ENCODE results near the gene LCN2. TPM values are rescaled to one million over a fixed set of nuclear protein-coding genes. Genes with fewer than 3 reads are reported as not detected.
A peak's percentile ranks its signal among the peaks of the same experiment; 100 is the strongest.

Gene LCN2
- total and polyA plus RNA-seq, 9 of the 15 experiments (the other 6 are each of a cell fraction or from before 2014, with no cell fraction given), result 0.10 to 1.2 (median 0.44) TPM; not detected in 1

GRCh38 chr9:128191406-128192046 lies 42.3 kb downstream of the LCN2 start, which contains the start of gene CIZ1 (continued):
- TF ChIP-seq MEF2A (IDR thresholded peaks at IDR 0.05; ENCODE audit: control insufficient read depth, low read depth, low read length) (0 out of 2 replicates have a peak, but pooled peaks have one; percentile 26), GTF2E2 (tag; IDR thresholded peaks at IDR 0.05) (peak; percentile 99), SMAD3 (CRISPR knock-in tag; conservative IDR thresholded peaks at IDR 0.05) (peak; percentile 74), TRIM24 (IDR thresholded peaks at IDR 0.05) (no peak), OTX1 (CRISPR knock-in tag; IDR thresholded peaks at IDR 0.05) (peak; percentile 16; the same call in 1 of the 2 replicates), NCOA1 (IDR thresholded peaks at IDR 0.05; ENCODE audit: low read depth) (no peak), ZNF717 (CRISPR knock-in tag; IDR thresholded peaks at IDR 0.05) (no peak), U2AF2 (optimal IDR thresholded peaks at IDR 0.05; ENCODE audit: low read depth, low read length) (no peak), ZNF79 (CRISPR knock-in tag; IDR thresholded peaks at IDR 0.05; ENCODE audit: low read depth) (no peak), ZBTB7A (IDR thresholded peaks at IDR 0.05; ENCODE audit: borderline replicate concordance, control insufficient read depth, low read depth, low read length) (peak; percentile 98), CREM (IDR thresholded peaks at IDR 0.05; ENCODE audit: low read depth) (no peak), U2AF1 (optimal IDR thresholded peaks at IDR 0.05; ENCODE audit: low read depth, low read length) (peak; percentile 99), ZFP36 (IDR thresholded peaks at IDR 0.05; ENCODE audit: low read depth, low read length, partially characterized antibody) (peak; percentile 9), KLF6 (CRISPR knock-in tag; IDR thresholded peaks at IDR 0.05; ENCODE audit: borderline replicate concordance) (peak; percentile 66; the same call in 1 of the 2 replicates), FOS (IDR thresholded peaks at IDR 0.05; ENCODE audit: extremely low read depth, insufficient read length) (no peak), CTBP1 (IDR thresholded peaks at IDR 0.05; ENCODE audit: borderline replicate concordance) (no peak), NONO (IDR thresholded peaks at IDR 0.05; ENCODE audit: low read depth in 2 of 2, low read length in 1 of 2) (peak in 1 of 2 experiments; percentile 97; a peak in 2 of 4 replicates), XRCC5 (IDR thresholded peaks at IDR 0.05; ENCODE audit: low read depth, low read length) (no peak)
- TF ChIP-seq, protein P1, sequence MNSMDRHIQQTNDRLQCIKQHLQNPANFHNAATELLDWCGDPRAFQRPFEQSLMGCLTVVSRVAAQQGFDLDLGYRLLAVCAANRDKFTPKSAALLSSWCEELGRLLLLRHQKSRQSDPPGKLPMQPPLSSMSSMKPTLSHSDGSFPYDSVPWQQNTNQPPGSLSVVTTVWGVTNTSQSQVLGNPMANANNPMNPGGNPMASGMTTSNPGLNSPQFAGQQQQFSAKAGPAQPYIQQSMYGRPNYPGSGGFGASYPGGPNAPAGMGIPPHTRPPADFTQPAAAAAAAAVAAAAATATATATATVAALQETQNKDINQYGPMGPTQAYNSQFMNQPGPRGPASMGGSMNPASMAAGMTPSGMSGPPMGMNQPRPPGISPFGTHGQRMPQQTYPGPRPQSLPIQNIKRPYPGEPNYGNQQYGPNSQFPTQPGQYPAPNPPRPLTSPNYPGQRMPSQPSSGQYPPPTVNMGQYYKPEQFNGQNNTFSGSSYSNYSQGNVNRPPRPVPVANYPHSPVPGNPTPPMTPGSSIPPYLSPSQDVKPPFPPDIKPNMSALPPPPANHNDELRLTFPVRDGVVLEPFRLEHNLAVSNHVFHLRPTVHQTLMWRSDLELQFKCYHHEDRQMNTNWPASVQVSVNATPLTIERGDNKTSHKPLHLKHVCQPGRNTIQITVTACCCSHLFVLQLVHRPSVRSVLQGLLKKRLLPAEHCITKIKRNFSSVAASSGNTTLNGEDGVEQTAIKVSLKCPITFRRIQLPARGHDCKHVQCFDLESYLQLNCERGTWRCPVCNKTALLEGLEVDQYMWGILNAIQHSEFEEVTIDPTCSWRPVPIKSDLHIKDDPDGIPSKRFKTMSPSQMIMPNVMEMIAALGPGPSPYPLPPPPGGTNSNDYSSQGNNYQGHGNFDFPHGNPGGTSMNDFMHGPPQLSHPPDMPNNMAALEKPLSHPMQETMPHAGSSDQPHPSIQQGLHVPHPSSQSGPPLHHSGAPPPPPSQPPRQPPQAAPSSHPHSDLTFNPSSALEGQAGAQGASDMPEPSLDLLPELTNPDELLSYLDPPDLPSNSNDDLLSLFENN (IDR thresholded peaks at IDR 0.05; ENCODE audit: low read depth in 2 of 2, low read length in 2 of 2), result peak in 1 of 2 experiments; percentile 81; a peak in 1 of 4 replicates
- TF ChIP-seq, protein P2, sequence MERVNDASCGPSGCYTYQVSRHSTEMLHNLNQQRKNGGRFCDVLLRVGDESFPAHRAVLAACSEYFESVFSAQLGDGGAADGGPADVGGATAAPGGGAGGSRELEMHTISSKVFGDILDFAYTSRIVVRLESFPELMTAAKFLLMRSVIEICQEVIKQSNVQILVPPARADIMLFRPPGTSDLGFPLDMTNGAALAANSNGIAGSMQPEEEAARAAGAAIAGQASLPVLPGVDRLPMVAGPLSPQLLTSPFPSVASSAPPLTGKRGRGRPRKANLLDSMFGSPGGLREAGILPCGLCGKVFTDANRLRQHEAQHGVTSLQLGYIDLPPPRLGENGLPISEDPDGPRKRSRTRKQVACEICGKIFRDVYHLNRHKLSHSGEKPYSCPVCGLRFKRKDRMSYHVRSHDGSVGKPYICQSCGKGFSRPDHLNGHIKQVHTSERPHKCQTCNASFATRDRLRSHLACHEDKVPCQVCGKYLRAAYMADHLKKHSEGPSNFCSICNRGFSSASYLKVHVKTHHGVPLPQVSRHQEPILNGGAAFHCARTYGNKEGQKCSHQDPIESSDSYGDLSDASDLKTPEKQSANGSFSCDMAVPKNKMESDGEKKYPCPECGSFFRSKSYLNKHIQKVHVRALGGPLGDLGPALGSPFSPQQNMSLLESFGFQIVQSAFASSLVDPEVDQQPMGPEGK (CRISPR knock-in tag; IDR thresholded peaks at IDR 0.05; ENCODE audit: borderline replicate concordance), result no peak
- TF ChIP-seq, protein P3, sequence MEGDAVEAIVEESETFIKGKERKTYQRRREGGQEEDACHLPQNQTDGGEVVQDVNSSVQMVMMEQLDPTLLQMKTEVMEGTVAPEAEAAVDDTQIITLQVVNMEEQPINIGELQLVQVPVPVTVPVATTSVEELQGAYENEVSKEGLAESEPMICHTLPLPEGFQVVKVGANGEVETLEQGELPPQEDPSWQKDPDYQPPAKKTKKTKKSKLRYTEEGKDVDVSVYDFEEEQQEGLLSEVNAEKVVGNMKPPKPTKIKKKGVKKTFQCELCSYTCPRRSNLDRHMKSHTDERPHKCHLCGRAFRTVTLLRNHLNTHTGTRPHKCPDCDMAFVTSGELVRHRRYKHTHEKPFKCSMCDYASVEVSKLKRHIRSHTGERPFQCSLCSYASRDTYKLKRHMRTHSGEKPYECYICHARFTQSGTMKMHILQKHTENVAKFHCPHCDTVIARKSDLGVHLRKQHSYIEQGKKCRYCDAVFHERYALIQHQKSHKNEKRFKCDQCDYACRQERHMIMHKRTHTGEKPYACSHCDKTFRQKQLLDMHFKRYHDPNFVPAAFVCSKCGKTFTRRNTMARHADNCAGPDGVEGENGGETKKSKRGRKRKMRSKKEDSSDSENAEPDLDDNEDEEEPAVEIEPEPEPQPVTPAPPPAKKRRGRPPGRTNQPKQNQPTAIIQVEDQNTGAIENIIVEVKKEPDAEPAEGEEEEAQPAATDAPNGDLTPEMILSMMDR (IDR thresholded peaks at IDR 0.05 in 2 of 3, conservative IDR thresholded peaks at IDR 0.05 in 1 of 3; ENCODE audit: insufficient read depth in 2 of 3, low read depth in 1 of 3, low read length in 3 of 3), result peak; percentile 87 to 97 (median 95)
